ENCODE measurements around the gene SUMF1.

Gene SUMF1

DNA sequence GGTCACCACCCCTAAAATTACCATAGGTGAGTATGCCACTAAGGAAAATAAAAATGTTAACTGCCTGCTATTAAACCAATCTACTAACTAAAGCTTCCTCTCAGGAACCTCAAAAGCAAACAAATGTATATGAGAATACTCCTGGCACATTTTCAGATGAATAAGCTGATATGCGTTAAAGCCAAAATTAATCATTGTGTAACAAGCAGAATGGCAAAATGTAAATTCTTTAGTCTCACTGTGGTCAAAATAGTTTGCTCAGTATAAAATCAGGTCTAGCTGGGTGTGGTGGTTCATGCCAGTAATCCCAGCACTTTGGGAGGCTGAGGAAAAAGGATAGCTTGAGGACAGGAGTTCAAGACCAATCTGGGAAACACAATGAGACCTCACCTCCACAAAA is 53.6 kb downstream of the SUMF1 start:
- DNase-seq (ENCODE audit: low read depth) = no peak

- no peak for DNase-seq (ENCODE audit: low read depth)
These were observed 55.2 kb downstream of the SUMF1 start for GRCh38 chr3:4411833-4412232.

DNA sequence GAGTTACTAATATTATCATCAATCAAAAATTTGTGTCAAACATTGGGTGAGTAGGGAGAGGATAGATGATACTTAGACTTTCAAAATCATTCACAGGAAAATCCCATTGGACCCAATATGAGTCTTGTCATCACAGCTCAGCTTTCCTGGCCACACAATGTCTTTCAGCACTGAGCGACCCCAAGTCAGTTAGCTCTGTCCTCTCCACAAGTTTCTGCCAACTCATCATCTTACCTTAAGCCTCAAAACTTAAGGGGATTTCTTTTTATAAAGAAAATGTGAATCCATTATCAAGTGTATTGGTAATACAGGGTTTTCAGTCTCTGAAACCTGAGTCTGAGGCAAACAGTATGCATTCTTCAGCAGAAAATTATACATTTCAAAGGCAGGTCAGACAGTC is 55.8 kb downstream of the SUMF1 start:
- no peak for DNase-seq (ENCODE audit: low read depth)

DNA sequence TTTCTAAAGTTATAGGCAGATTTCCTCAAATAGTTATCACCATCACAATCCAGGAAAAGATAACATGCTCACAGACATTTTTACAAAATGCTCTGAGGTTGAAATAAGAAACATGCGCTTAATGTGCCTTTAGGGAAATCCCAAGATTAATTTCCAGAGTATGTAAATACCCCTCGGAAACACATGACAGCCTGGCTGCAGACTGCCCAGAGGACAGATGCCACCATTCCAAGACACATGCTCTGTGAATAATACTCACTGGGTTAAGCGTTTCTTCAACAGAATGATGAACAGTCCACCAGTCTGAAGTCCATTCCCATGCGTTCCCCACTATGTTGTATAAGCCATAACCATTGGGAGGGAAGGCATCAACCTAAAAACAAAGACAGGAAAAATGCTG is 56.5 kb downstream of the SUMF1 start:
- no peak for DNase-seq (ENCODE audit: low read depth)

GRCh38 chr3:4409971-4410573 is 57.0 kb downstream of the SUMF1 start:
- no peak for DNase-seq (ENCODE audit: low read depth)

DNA sequence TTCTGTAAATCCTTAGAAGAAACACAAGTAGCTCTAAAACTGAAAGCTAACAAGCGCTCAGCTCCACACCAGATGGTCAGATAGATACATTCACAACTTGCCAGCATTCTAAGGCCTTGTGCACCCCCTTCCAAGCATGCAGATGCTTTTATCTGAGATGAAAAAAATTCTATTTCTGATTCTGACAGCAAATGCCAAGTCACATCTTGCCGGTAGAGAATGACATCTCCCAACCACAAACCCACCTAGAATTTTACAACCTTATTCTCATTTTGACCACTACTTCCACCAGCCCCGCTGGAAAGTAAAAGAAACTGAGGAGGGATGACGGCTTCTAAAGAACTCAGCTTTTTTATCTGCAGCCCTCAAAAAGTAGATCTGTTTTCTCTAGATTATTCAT is 57.7 kb downstream of the SUMF1 start:
- DNase-seq (ENCODE audit: low read depth) = no peak

DNA sequence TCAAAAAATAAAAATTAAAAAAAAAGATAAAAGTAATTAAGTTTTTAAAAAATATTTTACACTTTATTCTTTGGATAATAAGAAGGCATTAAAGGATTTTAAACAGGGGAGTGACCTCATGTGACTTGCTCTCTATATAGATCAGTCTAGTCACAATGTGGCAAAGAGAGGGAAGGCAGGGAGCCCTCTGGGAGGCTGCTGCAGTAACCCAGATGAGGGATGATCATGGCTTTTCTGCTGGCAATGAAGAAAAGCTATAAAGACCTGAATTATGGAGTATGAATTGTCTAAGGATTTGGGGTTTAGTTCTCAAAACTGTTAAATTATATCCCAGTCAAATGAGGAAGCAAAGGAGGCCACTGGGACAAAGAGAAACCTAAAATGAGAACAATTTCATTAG is 58.1 kb downstream of the SUMF1 start:
- no peak for DNase-seq (ENCODE audit: low read depth)

DNA sequence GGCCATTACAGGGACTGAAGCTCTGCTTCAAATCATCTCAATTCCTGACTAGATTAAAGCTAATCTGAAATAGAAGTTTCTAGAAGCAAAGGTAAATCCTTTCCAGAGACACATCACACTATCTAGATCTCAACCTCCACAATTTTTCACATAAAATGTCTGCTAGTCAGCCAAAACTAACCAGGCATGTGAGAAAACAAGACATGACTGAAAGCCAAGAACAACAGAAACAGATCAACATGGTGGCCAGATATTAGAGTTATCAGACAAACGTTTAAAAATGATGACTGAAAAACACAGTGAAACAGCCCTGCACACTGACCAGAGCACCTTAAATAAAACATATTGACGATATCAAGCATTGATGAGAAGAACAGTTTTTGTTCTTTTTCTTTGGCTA is 59.1 kb downstream of the SUMF1 start:
- no peak for DNase-seq (ENCODE audit: low read depth)

- no peak for DNase-seq (ENCODE audit: low read depth)
These were observed 60.1 kb downstream of the SUMF1 start for GRCh38 chr3:4406746-4407568.

- DNase-seq (ENCODE audit: low read depth) = no peak
These were observed 62.2 kb downstream of the SUMF1 start for GRCh38 chr3:4404881-4405280.

GRCh38 chr3:4401441-4401840 is 65.6 kb downstream of the SUMF1 start:
- no peak for DNase-seq (ENCODE audit: low read depth)

DNA sequence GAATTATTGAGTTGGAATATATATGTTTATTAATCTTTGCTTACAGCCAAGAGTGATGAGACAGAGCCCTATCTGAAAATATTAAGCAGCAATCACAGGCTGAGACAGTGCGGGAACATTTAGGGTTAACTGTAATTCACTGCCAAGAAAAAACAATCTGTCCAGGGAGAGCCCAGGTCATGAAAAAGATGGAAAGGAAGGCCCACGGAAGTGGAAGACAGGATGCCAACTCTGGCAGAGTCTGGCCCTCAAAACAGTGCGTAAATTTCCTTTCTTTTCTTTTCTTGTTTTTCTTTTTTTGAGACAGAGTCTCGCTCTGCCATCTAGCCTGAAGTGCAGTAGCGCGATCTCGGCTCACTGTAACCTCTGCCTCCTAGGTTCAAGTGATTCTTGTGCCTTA is 67.6 kb downstream of the SUMF1 start:
- no peak for DNase-seq (ENCODE audit: low read depth)

DNA sequence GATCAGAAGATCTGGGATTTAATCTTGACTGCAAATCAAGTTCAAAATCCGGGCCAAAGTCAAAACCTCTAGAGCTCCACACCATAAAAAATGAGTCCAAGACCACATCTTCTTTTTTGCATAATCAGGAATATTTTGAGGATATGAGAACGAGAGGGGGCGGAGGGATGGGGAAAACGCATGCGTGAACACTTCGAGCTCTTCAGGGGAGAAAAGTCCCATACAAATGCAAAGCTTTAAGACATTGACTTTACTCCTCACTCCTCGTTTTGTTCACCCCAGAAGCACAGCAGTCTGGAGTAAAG is 68.2 kb downstream of the SUMF1 start:
- DNase-seq (ENCODE audit: low read depth) = no peak

GRCh38 chr3:4398120-4398940 is 68.7 kb downstream of the SUMF1 start:
- no peak for DNase-seq (ENCODE audit: low read depth)

GRCh38 chr3:4397466-4397865 is 69.6 kb downstream of the SUMF1 start:
- no peak for DNase-seq (ENCODE audit: low read depth)

GRCh38 chr3:4396542-4396941 is 70.5 kb downstream of the SUMF1 start:
- no peak for DNase-seq (ENCODE audit: low read depth)

GRCh38 chr3:4396006-4396405 is 71.1 kb downstream of the SUMF1 start:
- DNase-seq (ENCODE audit: low read depth) = no peak

- DNase-seq (ENCODE audit: low read depth) = no peak
These were observed 71.6 kb downstream of the SUMF1 start for GRCh38 chr3:4395448-4395847.

- no peak for DNase-seq (ENCODE audit: low read depth)
These were observed 72.5 kb downstream of the SUMF1 start for GRCh38 chr3:4394567-4394966.

GRCh38 chr3:4394048-4394447 is 73.0 kb downstream of the SUMF1 start:
- DNase-seq (ENCODE audit: low read depth) = peak; percentile 3

DNA sequence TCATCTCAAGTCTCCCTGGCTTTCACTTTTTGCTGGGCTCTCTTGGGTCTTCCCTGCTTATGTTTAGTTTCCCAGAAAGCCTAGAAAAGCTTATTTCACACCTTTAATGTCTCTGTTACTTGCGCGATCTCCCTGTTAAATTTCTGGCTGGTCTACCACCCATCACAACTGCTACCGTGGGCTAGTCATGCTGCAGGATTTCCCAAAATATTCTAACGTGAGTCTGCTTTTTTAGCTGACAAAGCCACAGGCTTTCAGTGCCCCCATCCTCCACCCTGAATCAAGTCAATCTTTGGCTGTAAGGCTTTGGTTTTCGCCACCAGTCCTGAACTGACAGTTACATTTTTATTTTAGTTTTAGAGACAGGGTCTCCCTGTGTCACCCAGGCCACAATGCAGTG is 74.1 kb downstream of the SUMF1 start:
- no peak for DNase-seq (ENCODE audit: low read depth)

GRCh38 chr3:4387210-4388204 is 79.6 kb downstream of the SUMF1 start:
- no peak for DNase-seq (ENCODE audit: low read depth)

Measured in T-helper 22 cell (primary cell).